GM12878 (cell line): Measurements from ENCODE around the gene TRRAP. TPM values are rescaled to one million over a fixed set of nuclear protein-coding genes. Genes with fewer than 3 reads are reported as not detected.

Experiments
- ATAC-seq: fragments of 200-7000 bp; cut with Tn5 transposase; 3 replicates; pipeline ENCODE4 v1.9.1; 2020; ENCODE audit warnings: mild to moderate bottlenecking, moderate library complexity
- BruUV-seq: library from RNA; stranded (reverse); fragments of 400-500 nt; replicated peaks from 2 replicates; lab custom pipeline; 2021; lab: Mats Ljungman, UMichigan
- CTCF ChIA-PET: fragments of 300-600 bp; sonication (Branson Sonifier 250); formaldehyde crosslinking; extraction: SDS; loops from one replicate; lab custom pipeline; 2021; ENCODE audit warnings: inconsistent platforms; lab: Yijun Ruan, JAX
- POLR2A ChIA-PET: fragments of 350-600 bp; formaldehyde crosslinking; extraction: SDS; loops from one replicate; lab custom pipeline; 2021; ENCODE audit warnings: inconsistent platforms; lab: Charles Lee
- RAD21 ChIA-PET: fragments of 300-600 bp; sonication (Branson Sonifier 250); formaldehyde crosslinking; loops from one replicate; lab custom pipeline; 2023; ENCODE audit warnings: antibody characterized with exemption; ENCODE audit not compliant: unreplicated experiment; lab: Charles Lee
- SMC1A ChIA-PET: fragments of 300-600 bp; sonication (Branson Sonifier 250); formaldehyde crosslinking; loops from one replicate; lab custom pipeline; 2023; ENCODE audit not compliant: unreplicated experiment, uncharacterized antibody; lab: Charles Lee
- DNase-seq: peaks from one replicate; pipeline ENCODE4 v3.0.0-alpha.2; 2011; ENCODE audit warnings: low read depth, low spot score
- FAIRE-seq: peaks from 3 replicates; lab custom pipeline; 2011; peaks lifted over from hg19 to GRCh38; lab: Jason Lieb, UNC
- H2AFZ ChIP-seq: 2 replicates; pipeline ENCODE4 v1.6.0; 2011; ENCODE audit warnings: low read depth, low read length, control low read depth; ENCODE audit not compliant: control insufficient read depth
- H3K27ac ChIP-seq: 2 replicates; pipeline ENCODE4 v1.5.1; 2011; ENCODE audit warnings: control low read depth; ENCODE audit not compliant: control insufficient read depth, insufficient read depth
- H3K27me3 ChIP-seq, 2 experiments: replicated peaks in 1 of 2; 2 replicates each; pipeline versions ENCODE4 v1.6.0 to v1.6.1; 2011; ENCODE audit warnings: low read length in 1 of 2; ENCODE audit not compliant: control insufficient read depth in 2 of 2, insufficient read depth in 2 of 2
- H3K36me3 ChIP-seq, 2 experiments: 2 replicates each; pipeline ENCODE4 v1.5.1; 2011; ENCODE audit warnings: low read length in 1 of 2; ENCODE audit not compliant: control insufficient read depth in 2 of 2, insufficient read depth in 2 of 2
- H3K4me1 ChIP-seq: 2 replicates; pipeline ENCODE4 v1.6.1; 2011; ENCODE audit warnings: mild to moderate bottlenecking, low read length, moderate library complexity, mixed read lengths; ENCODE audit not compliant: control insufficient read depth, insufficient read depth
- H3K4me2 ChIP-seq: 2 replicates; pipeline ENCODE4 v1.6.0; 2011; ENCODE audit warnings: control low read depth; ENCODE audit not compliant: control insufficient read depth, insufficient read depth
- H3K4me3 ChIP-seq: fragments of 200-600 bp; sonication (generic); 2 replicates; pipeline ENCODE4 v1.5.1; 2016
- H3K79me2 ChIP-seq: 2 replicates; pipeline ENCODE4 v1.6.0; 2011; ENCODE audit warnings: low read length; ENCODE audit not compliant: control insufficient read depth, insufficient read depth
- H3K9ac ChIP-seq: 2 replicates; pipeline ENCODE4 v1.8.0; 2011; ENCODE audit warnings: low read length, control low read depth, mixed read lengths; ENCODE audit not compliant: control insufficient read depth, insufficient read depth
- H3K9me3 ChIP-seq: replicated peaks from 3 replicates; pipeline ENCODE4 v1.5.1; 2011; ENCODE audit warnings: mild to moderate bottlenecking, low read length; ENCODE audit not compliant: control insufficient read depth, insufficient read depth
- H4K20me1 ChIP-seq: 2 replicates; pipeline ENCODE4 v1.6.0; 2011; ENCODE audit not compliant: control insufficient read depth, insufficient read depth
- CEBPB ChIP-seq, 2 experiments: fragments of 150-350 bp in 1 of 2; IDR thresholded peaks; 2 replicates each; pipeline ENCODE4 v1.6.1; 2012 to 2014; ENCODE audit warnings: low read depth in 2 of 2, low read length in 2 of 2, borderline replicate concordance in 1 of 2, inconsistent platforms in 1 of 2
- CHD1 ChIP-seq: IDR thresholded peaks from 2 replicates; pipeline ENCODE4 v1.6.1; 2012; ENCODE audit warnings: low read depth, low read length, improper control_type of control experiment
- FOS ChIP-seq: IDR thresholded peaks from 3 replicates; pipeline ENCODE4 v1.6.1; 2011; ENCODE audit warnings: borderline replicate concordance; ENCODE audit not compliant: insufficient read length; ENCODE audit errors: extremely low read depth
- GATAD2B ChIP-seq: fragments of 450-650 bp; conservative IDR thresholded peaks from 2 replicates; pipeline ENCODE4 v1.6.1; 2017; ENCODE audit warnings: low read depth, mild to moderate bottlenecking, moderate library complexity
- IKZF1 ChIP-seq: fragments of 450-650 bp; conservative IDR thresholded peaks from 2 replicates; pipeline ENCODE4 v1.6.1; 2017; ENCODE audit warnings: antibody characterized with exemption, mild to moderate bottlenecking
- KDM1A ChIP-seq: fragments of 200-600 bp; sonication (generic); IDR thresholded peaks from 2 replicates; pipeline ENCODE4 v1.6.1; 2016; ENCODE audit warnings: borderline replicate concordance
- KLF5 ChIP-seq: fragments of 450-650 bp; IDR thresholded peaks from 2 replicates; pipeline ENCODE4 v1.6.1; 2014; ENCODE audit warnings: mild to moderate bottlenecking; ENCODE audit not compliant: partially characterized antibody
- LARP7 ChIP-seq: fragments of 450-650 bp; IDR thresholded peaks from 2 replicates; pipeline ENCODE4 v1.6.1; 2017; ENCODE audit warnings: mild to moderate bottlenecking
- MTA2 ChIP-seq: fragments of 450-650 bp; IDR thresholded peaks from 2 replicates; pipeline ENCODE4 v1.6.1; 2016; ENCODE audit warnings: low read depth, mild to moderate bottlenecking, moderate library complexity
- MYC ChIP-seq: IDR thresholded peaks from 2 replicates; pipeline ENCODE4 v1.6.1; 2011; ENCODE audit warnings: mild to moderate bottlenecking, low read length, moderate library complexity, inconsistent platforms; ENCODE audit not compliant: insufficient read depth, insufficient replicate concordance, insufficient read length, severe bottlenecking
- NFIC ChIP-seq: IDR thresholded peaks from 2 replicates; pipeline ENCODE4 v1.6.1; 2012; ENCODE audit warnings: low read depth, mild to moderate bottlenecking, inconsistent platforms, low read length, moderate library complexity
- NFXL1 ChIP-seq: fragments of 450-650 bp; IDR thresholded peaks from 2 replicates; pipeline ENCODE4 v1.6.1; 2017; ENCODE audit warnings: antibody characterized with exemption, mild to moderate bottlenecking, borderline replicate concordance
- NFYA ChIP-seq: IDR thresholded peaks from 2 replicates; pipeline ENCODE4 v1.6.1; 2011; ENCODE audit warnings: low read depth, mild to moderate bottlenecking, low read length, improper control_type of control experiment, borderline replicate concordance
- NR2C2 ChIP-seq: IDR thresholded peaks from 2 replicates; pipeline ENCODE4 v1.6.1; 2011; ENCODE audit warnings: borderline replicate concordance, low read depth; ENCODE audit not compliant: control insufficient read depth, insufficient read length
- SMAD1 ChIP-seq: fragments of 450-650 bp; IDR thresholded peaks from 2 replicates; pipeline ENCODE4 v1.6.1; 2018; ENCODE audit warnings: mild to moderate bottlenecking, low read depth; ENCODE audit not compliant: partially characterized antibody
- SMARCA5 ChIP-seq: fragments of 450-650 bp; IDR thresholded peaks from 2 replicates; pipeline ENCODE4 v1.6.1; 2017; ENCODE audit warnings: mild to moderate bottlenecking
- ZNF384 ChIP-seq: IDR thresholded peaks from 2 replicates; pipeline ENCODE4 v1.6.1; 2012; ENCODE audit warnings: low read depth, mild to moderate bottlenecking, low read length, improper control_type of control experiment, borderline replicate concordance
- WGBS: methylation state at CpG from one replicate; pipeline ENCODE4 v1.1.6; 2016; ENCODE audit warnings: low lambda C conversion rate; ENCODE audit not compliant: insufficient replicate concordance, insufficient coverage; ENCODE audit errors: missing lambda C conversion rate; 5-methylcytosine and 5-hydroxymethylcytosine counted together
- in situ Hi-C: fragments of 300-500 bp; cut with MboI; formaldehyde crosslinking; loops from 9 replicates; pipeline ENCODE4 v1.14.3; 2018; ENCODE audit warnings: mixed read lengths
- intact Hi-C: fragments of 100-400 bp; cut with micrococcal nuclease; formaldehyde crosslinking; loops from one replicate; pipeline ENCODE4 v1.14.2; 2022; ENCODE audit not compliant: unreplicated experiment
- polyA plus RNA-seq, 11 experiments: library from polyadenylated mRNA; depleted of rRNA in 4 of 11; unstranded in 6 of 11; stranded (reverse) in 5 of 11; fragments of >200 nt; fragmentation: Nextera tagmentation in 4 of 11; fragmentation: Illumina TruSeq in 1 of 11; extraction: Ambion mirVana in 4 of 11; extraction: Trizol in 1 of 11; gene quantifications; 1 replicate in 1 of 11; 2 replicates in 10 of 11; pipeline versions ENCODE4 v1.2.1 to v1.2.3, GENCODE V29; 2011 to 2016; ENCODE audit warnings: inconsistent platforms in 2 of 11, missing spikeins in 2 of 11, low read depth in 1 of 11
- total RNA-seq, 4 experiments: library from RNA; depleted of rRNA in 3 of 4; stranded (reverse); fragments of >200 nt in 3 of 4; fragmentation: Illumina TruSeq in 1 of 4; extraction: Trizol in 1 of 4; gene quantifications; 2 replicates each; pipeline versions ENCODE4 v1.2.1 to v1.2.3, GENCODE V29; 2013 to 2021
- TF ChIP-seq, protein P1 (sequence below): IDR thresholded peaks from 2 replicates; pipeline ENCODE4 v1.6.1; 2012; ENCODE audit warnings: low read depth, low read length, improper control_type of control experiment
- TF ChIP-seq, protein P2 (sequence below): fragments of 450-650 bp; IDR thresholded peaks from 2 replicates; pipeline ENCODE4 v1.6.1; 2017; ENCODE audit warnings: low read depth, mild to moderate bottlenecking, moderate library complexity

The TRRAP gene
- total and polyA plus RNA-seq, 10 of the 15 experiments (the other 5 are each of a cell fraction or from before 2014, with no cell fraction given) = 1.1 to 39.3 (median 8.5) TPM

GRCh38 chr7:98864731-98865453 lies 13.4 kb upstream of the TRRAP start:
- Histone ChIP-seq H3K4me2 (no peak overlapping the region), H3K9me3 (no peaks in the 10 kb centered on the region), H2AFZ (no peak overlapping the region), H3K4me1 (no peaks in the 10 kb centered on the region), H4K20me1 (no peaks in the 10 kb centered on the region), H3K27me3 (peaks cover 4 to 8% of the 10 kb centered on the region in 2 experiments; a peak in 3 of 4 replicates), H3K36me3 (no peaks in the 10 kb centered on the region), H3K79me2 (no peaks in the 10 kb centered on the region), H3K9ac (no peak overlapping the region), H3K4me3 (no peak overlapping the region), H3K27ac (no peak overlapping the region)
- TF ChIP-seq NFIC = no peak
- TF ChIP-seq SMARCA5 = no peak
- no peak for TF ChIP-seq LARP7
- TF ChIP-seq NR2C2 = no peak
- TF ChIP-seq NFYA = no peak
- no peak for TF ChIP-seq CHD1
- TF ChIP-seq MYC = no peak
- TF ChIP-seq NFXL1 = no peak
- TF ChIP-seq GATAD2B = no peak
- no peak for TF ChIP-seq IKZF1
- no peak for TF ChIP-seq KDM1A
- TF ChIP-seq, protein P1, sequence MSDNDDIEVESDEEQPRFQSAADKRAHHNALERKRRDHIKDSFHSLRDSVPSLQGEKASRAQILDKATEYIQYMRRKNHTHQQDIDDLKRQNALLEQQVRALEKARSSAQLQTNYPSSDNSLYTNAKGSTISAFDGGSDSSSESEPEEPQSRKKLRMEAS = no peak
- no peak for TF ChIP-seq MTA2
- TF ChIP-seq CEBPB (IDR thresholded peaks at IDR 0.05; ENCODE audit: borderline replicate concordance in 1 of 2, low read depth in 2 of 2, low read length in 2 of 2) = no peak
- TF ChIP-seq FOS = no peak
- TF ChIP-seq, protein P2, sequence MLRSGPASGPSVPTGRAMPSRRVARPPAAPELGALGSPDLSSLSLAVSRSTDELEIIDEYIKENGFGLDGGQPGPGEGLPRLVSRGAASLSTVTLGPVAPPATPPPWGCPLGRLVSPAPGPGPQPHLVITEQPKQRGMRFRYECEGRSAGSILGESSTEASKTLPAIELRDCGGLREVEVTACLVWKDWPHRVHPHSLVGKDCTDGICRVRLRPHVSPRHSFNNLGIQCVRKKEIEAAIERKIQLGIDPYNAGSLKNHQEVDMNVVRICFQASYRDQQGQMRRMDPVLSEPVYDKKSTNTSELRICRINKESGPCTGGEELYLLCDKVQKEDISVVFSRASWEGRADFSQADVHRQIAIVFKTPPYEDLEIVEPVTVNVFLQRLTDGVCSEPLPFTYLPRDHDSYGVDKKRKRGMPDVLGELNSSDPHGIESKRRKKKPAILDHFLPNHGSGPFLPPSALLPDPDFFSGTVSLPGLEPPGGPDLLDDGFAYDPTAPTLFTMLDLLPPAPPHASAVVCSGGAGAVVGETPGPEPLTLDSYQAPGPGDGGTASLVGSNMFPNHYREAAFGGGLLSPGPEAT = no peak
- no peak for TF ChIP-seq ZNF384
- no peak for TF ChIP-seq SMAD1
- TF ChIP-seq KLF5 = no peak
- 29% methylated on average over 14 of the region's 14 CpGs for WGBS
- FAIRE-seq (no peak), DNase-seq (no peak), ATAC-seq (no peak)
- ChIA-PET SMC1A (no interaction called here), CTCF (no interaction called here), POLR2A (no interaction called here), RAD21 (no interaction called here)
- intact Hi-C loops = no loop called here
- in situ Hi-C loops = no loop called here
- BruUV-seq = no TSS peak
